Nephron progenitor cell (in vitro differentiated cells): ENCODE results near the gene TEX51.

ENCODE experiments used
- DNase-seq: peaks from one replicate; pipeline ENCODE4 v3.0.0; 2021
- H3K27ac Mint-ChIP-seq: 2 replicates; pipeline ENCODE4 v1.8.0; 2021; ENCODE audit warnings: mild to moderate bottlenecking, moderate library complexity, mixed read lengths
- H3K27me3 Mint-ChIP-seq: 2 replicates; pipeline ENCODE4 v1.8.0; 2021; ENCODE audit warnings: mild to moderate bottlenecking, low read depth, mixed read lengths; ENCODE audit not compliant: poor library complexity
- H3K36me3 Mint-ChIP-seq: 2 replicates; pipeline ENCODE4 v1.8.0; 2021; ENCODE audit warnings: low read depth, mixed read lengths
- H3K4me1 Mint-ChIP-seq: 2 replicates; pipeline ENCODE4 v1.8.0; 2021; ENCODE audit warnings: mixed read lengths
- H3K4me3 Mint-ChIP-seq: 2 replicates; pipeline ENCODE4 v1.8.0; 2021; ENCODE audit warnings: mild to moderate bottlenecking, moderate library complexity, mixed read lengths
- H3K9me3 Mint-ChIP-seq: 2 replicates; pipeline ENCODE4 v1.8.0; 2021; ENCODE audit warnings: mild to moderate bottlenecking, moderate library complexity, mixed read lengths
- TF ChIP-seq, protein P1 (sequence below): fragments of 200-600 bp; sonication (generic); IDR thresholded peaks from 2 replicates; pipeline ENCODE4 v1.5.0; 2021; ENCODE audit warnings: antibody characterized with exemption

The TEX51 gene

GRCh38 chr2:126898636-126899035 lies at the start of gene TEX51:
Gene TEX51, plus strand, starts transcription at chr2:126898890. Its CDS starts 29 bp downstream, at chr2:126898919.
- Mint-ChIP-seq H3K4me3 (no peak within 1 kb of the TSS), H3K9me3 (peaks cover 13% of the 10 kb centered on the region), H3K27me3 (peaks cover 10% of the 10 kb centered on the region), H3K27ac (no peak within 1 kb of the TSS), H3K4me1 (peaks cover 8% of the 10 kb centered on the region), H3K36me3 (no peaks in the 10 kb centered on the region)
- TF ChIP-seq, protein P1, sequence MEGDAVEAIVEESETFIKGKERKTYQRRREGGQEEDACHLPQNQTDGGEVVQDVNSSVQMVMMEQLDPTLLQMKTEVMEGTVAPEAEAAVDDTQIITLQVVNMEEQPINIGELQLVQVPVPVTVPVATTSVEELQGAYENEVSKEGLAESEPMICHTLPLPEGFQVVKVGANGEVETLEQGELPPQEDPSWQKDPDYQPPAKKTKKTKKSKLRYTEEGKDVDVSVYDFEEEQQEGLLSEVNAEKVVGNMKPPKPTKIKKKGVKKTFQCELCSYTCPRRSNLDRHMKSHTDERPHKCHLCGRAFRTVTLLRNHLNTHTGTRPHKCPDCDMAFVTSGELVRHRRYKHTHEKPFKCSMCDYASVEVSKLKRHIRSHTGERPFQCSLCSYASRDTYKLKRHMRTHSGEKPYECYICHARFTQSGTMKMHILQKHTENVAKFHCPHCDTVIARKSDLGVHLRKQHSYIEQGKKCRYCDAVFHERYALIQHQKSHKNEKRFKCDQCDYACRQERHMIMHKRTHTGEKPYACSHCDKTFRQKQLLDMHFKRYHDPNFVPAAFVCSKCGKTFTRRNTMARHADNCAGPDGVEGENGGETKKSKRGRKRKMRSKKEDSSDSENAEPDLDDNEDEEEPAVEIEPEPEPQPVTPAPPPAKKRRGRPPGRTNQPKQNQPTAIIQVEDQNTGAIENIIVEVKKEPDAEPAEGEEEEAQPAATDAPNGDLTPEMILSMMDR = no peak
- DNase-seq = no peak

DNA sequence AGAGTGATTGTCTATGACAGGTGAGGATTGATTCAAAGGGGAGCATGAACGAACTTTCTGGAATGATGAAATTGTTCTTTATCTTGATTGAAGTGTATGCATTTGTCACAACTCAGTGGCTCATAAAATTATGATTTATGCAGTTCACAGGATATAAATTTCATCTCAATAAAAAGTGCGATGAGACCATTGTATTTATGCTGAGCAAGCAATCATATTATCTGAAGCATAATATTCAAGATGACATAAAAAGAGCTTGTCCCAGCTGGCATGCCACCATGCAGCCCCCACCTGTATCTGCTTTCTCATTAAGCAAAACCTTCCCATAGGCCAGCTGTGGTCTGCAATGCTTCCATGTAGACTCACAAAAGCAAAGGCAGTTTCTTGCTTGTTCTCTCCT lies 49.6 kb upstream of the TEX51 start:
- Mint-ChIP-seq H3K4me3 (no peak overlapping the region), H3K9me3 (no peaks in the 10 kb centered on the region), H3K36me3 (no peaks in the 10 kb centered on the region), H3K27ac (no peak overlapping the region), H3K27me3 (peaks cover 16% of the 10 kb centered on the region), H3K4me1 (peaks cover 9% of the 10 kb centered on the region)
- no peak for DNase-seq
- TF ChIP-seq, protein P1 = no peak

GRCh38 chr2:126849486-126849885 lies 49.2 kb upstream of the TEX51 start:
- no peak for DNase-seq
- H3K4me1 Mint-ChIP-seq = peaks cover 9% of the 10 kb centered on the region
- no peaks in the 10 kb centered on the region for H3K9me3 Mint-ChIP-seq
- no peaks in the 10 kb centered on the region for H3K36me3 Mint-ChIP-seq
- no peak overlapping the region for H3K27ac Mint-ChIP-seq
- H3K27me3 Mint-ChIP-seq = peaks cover 16% of the 10 kb centered on the region
- TF ChIP-seq, protein P1 = no peak
- no peak overlapping the region for H3K4me3 Mint-ChIP-seq

GRCh38 chr2:126849991-126850535 lies 48.6 kb upstream of the TEX51 start:
- TF ChIP-seq, protein P1 = no peak
- Mint-ChIP-seq H3K4me1 (peaks cover 9% of the 10 kb centered on the region), H3K27me3 (peaks cover 14% of the 10 kb centered on the region), H3K4me3 (no peak overlapping the region), H3K27ac (no peak overlapping the region), H3K9me3 (no peaks in the 10 kb centered on the region), H3K36me3 (no peaks in the 10 kb centered on the region)
- no peak for DNase-seq

DNA sequence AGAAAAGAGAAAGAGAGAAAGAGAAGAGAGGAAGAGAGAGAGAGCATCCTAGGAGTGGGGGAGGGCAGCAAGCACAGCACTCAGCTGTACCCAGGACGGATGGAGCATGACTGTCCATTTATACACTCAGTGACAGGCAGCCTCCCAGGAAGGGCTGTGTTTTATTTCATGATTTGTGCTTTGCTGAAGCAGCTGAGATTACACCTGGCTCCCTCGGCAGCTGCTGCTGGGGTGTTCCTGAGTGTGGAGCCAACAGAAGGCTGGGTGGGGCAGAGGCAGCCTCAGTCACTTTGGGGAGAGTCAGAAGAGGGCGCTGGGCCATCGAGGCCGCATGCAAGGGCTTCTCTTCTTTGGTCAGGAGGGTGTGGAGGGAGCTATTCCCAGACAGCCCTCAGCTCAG lies 47.8 kb upstream of the TEX51 start:
- Mint-ChIP-seq H3K27ac (no peak overlapping the region), H3K4me1 (peaks cover 9% of the 10 kb centered on the region), H3K4me3 (no peak overlapping the region), H3K9me3 (no peaks in the 10 kb centered on the region), H3K36me3 (no peaks in the 10 kb centered on the region), H3K27me3 (peaks cover 19% of the 10 kb centered on the region)
- DNase-seq = no peak
- TF ChIP-seq, protein P1 = no peak

DNA sequence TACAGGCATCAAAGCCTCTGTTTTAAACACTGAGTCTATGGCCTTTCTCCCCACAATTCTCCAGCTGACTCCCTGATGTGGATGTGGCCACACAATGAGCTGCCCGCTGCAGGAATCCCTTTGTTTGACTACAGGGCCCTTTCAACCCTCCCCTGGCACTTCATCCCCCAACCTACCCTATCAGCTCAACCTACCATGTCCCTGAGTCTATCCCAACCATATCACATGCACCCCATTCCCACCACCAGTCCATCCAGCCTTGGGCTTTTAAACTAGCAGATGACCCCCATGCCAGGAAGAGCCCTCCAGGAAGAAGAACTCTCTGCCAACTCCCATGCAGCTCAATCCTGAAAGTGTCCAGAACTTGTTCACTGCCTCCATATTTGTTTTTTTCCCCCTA lies 46.9 kb upstream of the TEX51 start:
- Mint-ChIP-seq H3K4me3 (no peak overlapping the region), H3K4me1 (peaks cover 9% of the 10 kb centered on the region), H3K27ac (no peak overlapping the region), H3K36me3 (no peaks in the 10 kb centered on the region), H3K27me3 (peaks cover 27% of the 10 kb centered on the region), H3K9me3 (no peaks in the 10 kb centered on the region)
- DNase-seq = no peak
- TF ChIP-seq, protein P1 = no peak
